Neural progenitor cell (in vitro differentiated cells): ENCODE measurements around the gene LCTL. TPM values are rescaled to one million over a fixed set of nuclear protein-coding genes. Genes with fewer than 3 reads are reported as not detected.
"Not testable (repeated sequence)": the region's sequence is repeated elsewhere in the genome, so short reads cannot be mapped to it uniquely, and the experiment has no call there.

Experiments
- DNase-seq: peaks from one replicate; pipeline ENCODE4 v3.0.0-alpha.2; 2016; ENCODE audit warnings: low spot score
- H2AFZ ChIP-seq: fragments of 200-600 bp; sonication (generic); replicated peaks from 2 replicates; pipeline ENCODE4 v1.6.1; 2016; ENCODE audit warnings: antibody characterized with exemption
- H3F3A ChIP-seq: fragments of 200-600 bp; sonication (generic); 2 replicates; pipeline ENCODE4 v1.6.1; 2016; ENCODE audit warnings: antibody characterized with exemption, low read depth
- H3K27ac ChIP-seq: fragments of 200-600 bp; sonication (generic); 2 replicates; pipeline ENCODE4 v1.5.1; 2016; ENCODE audit warnings: mild to moderate bottlenecking
- H3K27me3 ChIP-seq: fragments of 200-600 bp; sonication (generic); 2 replicates; pipeline ENCODE4 v1.6.1; 2016; ENCODE audit warnings: mild to moderate bottlenecking, moderate library complexity
- H3K36me3 ChIP-seq: fragments of 200-600 bp; sonication (generic); 2 replicates; pipeline ENCODE4 v1.5.1; 2016
- H3K4me1 ChIP-seq: fragments of 200-600 bp; sonication (generic); 2 replicates; pipeline ENCODE4 v1.6.1; 2016; ENCODE audit warnings: mixed run types
- H3K4me2 ChIP-seq: fragments of 200-600 bp; sonication (generic); 2 replicates; pipeline ENCODE4 v1.6.1; 2016
- H3K4me3 ChIP-seq: fragments of 200-600 bp; sonication (generic); 2 replicates; pipeline ENCODE4 v1.5.1; 2016
- H3K79me2 ChIP-seq: fragments of 200-600 bp; sonication (generic); 2 replicates; pipeline ENCODE4 v1.6.1; 2016; ENCODE audit warnings: low read depth
- H3K9ac ChIP-seq: fragments of 200-600 bp; sonication (generic); 2 replicates; pipeline ENCODE4 v1.6.1; 2016
- H3K9me3 ChIP-seq: fragments of 200-600 bp; sonication (generic); 2 replicates; pipeline ENCODE4 v1.5.1; 2016; ENCODE audit warnings: low read depth
- H4K20me1 ChIP-seq: fragments of 200-600 bp; sonication (generic); 2 replicates; pipeline ENCODE4 v1.6.1; 2016; ENCODE audit warnings: low read depth
- H3K27ac Mint-ChIP-seq: 3 replicates; pipeline ENCODE4 v1.8.0; 2021; ENCODE audit warnings: mixed read lengths
- H3K27me3 Mint-ChIP-seq: 2 replicates; pipeline ENCODE4 v1.8.0; 2022; ENCODE audit warnings: low read depth, mild to moderate bottlenecking, inconsistent platforms, moderate library complexity, mixed read lengths; ENCODE audit not compliant: insufficient read depth
- H3K36me3 Mint-ChIP-seq: 3 replicates; pipeline ENCODE4 v1.8.0; 2021; ENCODE audit warnings: mixed read lengths
- H3K4me1 Mint-ChIP-seq: 3 replicates; pipeline ENCODE4 v1.8.0; 2021; ENCODE audit warnings: mixed read lengths
- H3K4me3 Mint-ChIP-seq: 3 replicates; pipeline ENCODE4 v1.8.0; 2021; ENCODE audit warnings: mild to moderate bottlenecking, moderate library complexity, mixed read lengths
- H3K9me3 Mint-ChIP-seq: 3 replicates; pipeline ENCODE4 v1.8.0; 2020; ENCODE audit warnings: mixed read lengths
- EZH2 ChIP-seq: fragments of 200-600 bp; sonication (generic); IDR thresholded peaks from 2 replicates; pipeline ENCODE4 v1.6.1; 2017; ENCODE audit warnings: antibody characterized with exemption, mild to moderate bottlenecking, moderate library complexity
- EZH2phosphoT487 ChIP-seq: fragments of 200-600 bp; sonication (generic); IDR thresholded peaks from 2 replicates; pipeline ENCODE4 v1.6.1; 2017; ENCODE audit warnings: antibody characterized with exemption
- total RNA-seq: library from RNA; depleted of rRNA; stranded (reverse); fragments of >200 nt; gene quantifications from 2 replicates; pipeline ENCODE4 v1.2.3, GENCODE V29; 2015; ENCODE audit warnings: low replicate concordance
- TF ChIP-seq, protein P1 (sequence below): fragments of 200-600 bp; sonication (generic); IDR thresholded peaks from 2 replicates; pipeline ENCODE4 v1.5.1; 2017; ENCODE audit warnings: antibody characterized with exemption, mild to moderate bottlenecking

LCTL gene
- total RNA-seq, 1 donor from 2014 or later: 19.2 TPM

- Mint-ChIP-seq H3K36me3 (no peaks in the 10 kb centered on the region), H3K4me1 (peaks cover 21% of the 10 kb centered on the region), H3K4me3 (no peak overlapping the region), H3K27me3 (peaks cover 7% of the 10 kb centered on the region), H3K9me3 (no peaks in the 10 kb centered on the region), H3K27ac (no peak overlapping the region)
- H3K4me1 ChIP-seq: no peaks in the 10 kb centered on the region
- H3K9me3 ChIP-seq: no peaks in the 10 kb centered on the region
- no peaks in the 10 kb centered on the region for H3K27me3 ChIP-seq
- H3K4me2 ChIP-seq: no peak overlapping the region
- no peaks in the 10 kb centered on the region for H3K79me2 ChIP-seq
- DNase-seq: no peak
- no peaks in the 10 kb centered on the region for H3K36me3 ChIP-seq
- no peak overlapping the region for H3K4me3 ChIP-seq
- no peaks in the 10 kb centered on the region for H3F3A ChIP-seq
- no peak overlapping the region for H3K9ac ChIP-seq
- H2AFZ ChIP-seq: no peak overlapping the region
- TF ChIP-seq, protein P1, sequence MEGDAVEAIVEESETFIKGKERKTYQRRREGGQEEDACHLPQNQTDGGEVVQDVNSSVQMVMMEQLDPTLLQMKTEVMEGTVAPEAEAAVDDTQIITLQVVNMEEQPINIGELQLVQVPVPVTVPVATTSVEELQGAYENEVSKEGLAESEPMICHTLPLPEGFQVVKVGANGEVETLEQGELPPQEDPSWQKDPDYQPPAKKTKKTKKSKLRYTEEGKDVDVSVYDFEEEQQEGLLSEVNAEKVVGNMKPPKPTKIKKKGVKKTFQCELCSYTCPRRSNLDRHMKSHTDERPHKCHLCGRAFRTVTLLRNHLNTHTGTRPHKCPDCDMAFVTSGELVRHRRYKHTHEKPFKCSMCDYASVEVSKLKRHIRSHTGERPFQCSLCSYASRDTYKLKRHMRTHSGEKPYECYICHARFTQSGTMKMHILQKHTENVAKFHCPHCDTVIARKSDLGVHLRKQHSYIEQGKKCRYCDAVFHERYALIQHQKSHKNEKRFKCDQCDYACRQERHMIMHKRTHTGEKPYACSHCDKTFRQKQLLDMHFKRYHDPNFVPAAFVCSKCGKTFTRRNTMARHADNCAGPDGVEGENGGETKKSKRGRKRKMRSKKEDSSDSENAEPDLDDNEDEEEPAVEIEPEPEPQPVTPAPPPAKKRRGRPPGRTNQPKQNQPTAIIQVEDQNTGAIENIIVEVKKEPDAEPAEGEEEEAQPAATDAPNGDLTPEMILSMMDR: no peak
- no peak for TF ChIP-seq EZH2phosphoT487
- no peak for TF ChIP-seq EZH2
- H4K20me1 ChIP-seq: no peaks in the 10 kb centered on the region
- no peak overlapping the region for H3K27ac ChIP-seq
Measured at GRCh38 chr15:66590435-66590834, 24.6 kb upstream of the LCTL start.

- not testable (repeated sequence) for H2AFZ ChIP-seq, H3K27me3 ChIP-seq, H3K9me3 Mint-ChIP-seq, H3K9ac ChIP-seq, H3K9me3 ChIP-seq, H3K27ac Mint-ChIP-seq, H3K27me3 Mint-ChIP-seq, H3F3A ChIP-seq, DNase-seq, H4K20me1 ChIP-seq, H3K36me3 ChIP-seq, H3K36me3 Mint-ChIP-seq, H3K4me3 Mint-ChIP-seq, H3K27ac ChIP-seq, H3K4me1 ChIP-seq, H3K4me3 ChIP-seq, H3K79me2 ChIP-seq, H3K4me2 ChIP-seq
- peaks cover 21% of the 10 kb centered on the region for H3K4me1 Mint-ChIP-seq
Measured at GRCh38 chr15:66589429-66589828, 23.6 kb upstream of the LCTL start.

GRCh38 chr15:66588971-66589370 lies 23.2 kb upstream of the LCTL start:
- H3K4me2 ChIP-seq: no peak overlapping the region
- no peaks in the 10 kb centered on the region for H4K20me1 ChIP-seq
- Mint-ChIP-seq H3K4me1 (peaks cover 21% of the 10 kb centered on the region), H3K27me3 (peaks cover 5% of the 10 kb centered on the region), H3K27ac (no peak overlapping the region), H3K4me3 (no peak overlapping the region), H3K9me3 (no peaks in the 10 kb centered on the region), H3K36me3 (no peaks in the 10 kb centered on the region)
- H3F3A ChIP-seq: no peaks in the 10 kb centered on the region
- no peak overlapping the region for H3K9ac ChIP-seq
- H3K79me2 ChIP-seq: no peaks in the 10 kb centered on the region
- no peak overlapping the region for H3K27ac ChIP-seq
- no peaks in the 10 kb centered on the region for H3K27me3 ChIP-seq
- TF ChIP-seq EZH2: no peak
- TF ChIP-seq, protein P1: no peak
- no peak for TF ChIP-seq EZH2phosphoT487
- no peaks in the 10 kb centered on the region for H3K4me1 ChIP-seq
- DNase-seq: no peak
- peak overlapping the region; percentile 48 for H2AFZ ChIP-seq
- no peaks in the 10 kb centered on the region for H3K9me3 ChIP-seq
- no peak overlapping the region for H3K4me3 ChIP-seq
- no peaks in the 10 kb centered on the region for H3K36me3 ChIP-seq

DNA sequence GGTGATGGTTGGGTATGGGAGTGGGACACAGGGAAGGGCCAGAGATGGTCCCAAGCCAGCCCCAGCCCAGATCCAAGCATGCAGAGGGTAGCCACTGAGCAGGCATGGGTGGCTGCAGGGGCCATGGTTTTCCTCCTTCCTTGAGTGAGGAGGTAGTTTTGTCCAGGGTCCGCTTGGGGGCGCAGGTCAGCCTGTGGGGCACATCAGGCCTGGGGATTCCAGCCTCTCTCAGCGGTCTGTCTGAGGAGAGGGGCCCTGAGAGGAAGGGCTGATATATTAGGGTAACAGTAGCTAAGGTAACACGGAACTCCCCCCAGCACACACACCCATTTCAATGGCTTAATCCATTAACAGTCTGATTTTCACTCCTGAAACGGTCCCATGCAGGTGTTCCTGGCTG lies 22.7 kb upstream of the LCTL start:
- no peak overlapping the region for H3K9ac ChIP-seq
- H3F3A ChIP-seq: no peaks in the 10 kb centered on the region
- Mint-ChIP-seq H3K36me3 (no peaks in the 10 kb centered on the region), H3K4me1 (peaks cover 21% of the 10 kb centered on the region), H3K27ac (no peak overlapping the region), H3K9me3 (no peaks in the 10 kb centered on the region), H3K4me3 (no peak overlapping the region), H3K27me3 (peaks cover 5% of the 10 kb centered on the region)
- H3K4me2 ChIP-seq: no peak overlapping the region
- peak overlapping the region; percentile 48 for H2AFZ ChIP-seq
- no peaks in the 10 kb centered on the region for H3K36me3 ChIP-seq
- H3K4me3 ChIP-seq: no peak overlapping the region
- TF ChIP-seq, protein P1: peak; percentile 58
- TF ChIP-seq EZH2phosphoT487 (no peak), EZH2 (no peak)
- H4K20me1 ChIP-seq: no peaks in the 10 kb centered on the region
- no peaks in the 10 kb centered on the region for H3K27me3 ChIP-seq
- no peak overlapping the region for H3K27ac ChIP-seq
- H3K9me3 ChIP-seq: no peaks in the 10 kb centered on the region
- H3K79me2 ChIP-seq: no peaks in the 10 kb centered on the region
- DNase-seq: peak; percentile 60
- no peaks in the 10 kb centered on the region for H3K4me1 ChIP-seq
